IPS DF 19.7 (cell line): Measurements from ENCODE around the gene PRKCE.

Experiments
- DNase-seq: peaks from one replicate; pipeline ENCODE4 v3.0.0-alpha.2; 2013; ENCODE audit warnings: low read depth, low spot score

The PRKCE gene

DNA sequence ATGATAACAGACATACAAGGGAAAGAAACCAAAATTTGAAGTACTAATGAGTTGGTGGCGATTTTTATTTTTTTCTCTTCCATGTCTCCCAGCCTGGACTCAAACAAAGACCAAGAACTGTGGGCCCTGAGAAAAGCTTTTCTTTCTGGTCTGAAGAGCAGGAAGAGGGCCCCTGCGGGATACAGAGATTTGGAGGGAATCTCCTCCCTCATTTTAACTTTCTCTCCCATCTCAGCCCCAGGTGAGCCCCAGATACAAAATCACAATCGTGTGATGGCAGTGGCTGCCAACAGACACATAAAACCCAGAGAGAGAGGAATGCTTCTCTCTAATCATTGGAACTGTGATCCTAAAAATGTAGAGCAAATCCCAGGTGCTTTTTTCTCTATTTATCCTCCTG lies 19.5 kb upstream of the PRKCE start:
- DNase-seq = no peak

DNA sequence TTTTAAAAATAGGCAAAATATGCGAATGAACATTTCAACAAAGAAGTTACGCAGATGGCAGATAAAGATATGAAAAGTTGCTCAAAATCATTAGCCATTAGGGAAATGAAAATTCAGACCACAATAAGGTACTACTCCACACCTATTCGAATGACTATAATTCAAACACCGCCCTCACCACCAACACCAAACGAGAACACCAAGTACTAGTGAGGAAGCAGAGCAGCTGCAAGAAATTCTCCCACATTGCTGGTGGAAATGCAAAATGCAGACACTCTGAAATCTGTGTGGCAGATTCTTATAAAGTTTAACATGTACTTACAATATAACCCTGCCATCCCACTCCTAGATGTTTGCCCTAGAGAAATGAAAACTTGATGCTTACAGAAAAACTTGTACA lies 17.3 kb upstream of the PRKCE start:
- no peak for DNase-seq

DNA sequence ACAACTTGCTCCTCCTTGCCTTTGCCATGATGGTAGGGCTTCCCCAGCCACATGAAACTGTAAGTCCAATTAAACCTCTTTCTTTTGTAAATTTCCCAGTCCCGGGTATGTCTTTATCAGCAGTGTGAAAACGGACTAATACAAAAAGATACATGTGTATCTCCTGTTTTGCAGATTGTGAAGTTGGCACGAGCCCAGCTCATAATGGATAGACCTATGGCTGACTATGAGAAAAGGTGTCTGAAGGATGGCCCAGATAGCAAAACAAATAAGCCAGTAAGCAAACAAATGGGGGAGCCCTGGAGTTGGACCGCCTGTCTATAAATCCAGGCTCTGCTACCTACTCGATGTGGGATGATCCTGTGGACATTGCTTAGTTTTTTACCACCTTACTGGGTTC lies 15.5 kb upstream of the PRKCE start:
- no peak for DNase-seq

DNA sequence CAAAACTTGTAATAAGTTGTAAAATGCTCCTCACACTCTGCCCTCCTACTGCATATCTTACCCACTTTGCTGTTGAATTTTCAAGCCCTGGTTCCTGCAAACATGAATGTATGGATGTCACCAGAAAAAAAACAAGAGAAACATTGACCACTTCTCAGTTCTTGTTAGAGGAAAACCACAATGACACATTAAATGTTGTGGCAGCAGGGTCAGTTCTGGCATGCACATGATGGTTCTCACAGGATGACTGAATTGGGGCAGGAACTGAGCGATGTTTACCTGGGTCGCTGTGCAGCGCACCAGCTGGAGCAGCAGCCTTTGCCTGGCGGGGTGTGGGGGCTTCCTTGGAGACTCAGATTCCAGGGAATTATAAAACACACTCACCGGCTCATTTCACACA lies 14.0 kb upstream of the PRKCE start:
- DNase-seq = no peak

DNA sequence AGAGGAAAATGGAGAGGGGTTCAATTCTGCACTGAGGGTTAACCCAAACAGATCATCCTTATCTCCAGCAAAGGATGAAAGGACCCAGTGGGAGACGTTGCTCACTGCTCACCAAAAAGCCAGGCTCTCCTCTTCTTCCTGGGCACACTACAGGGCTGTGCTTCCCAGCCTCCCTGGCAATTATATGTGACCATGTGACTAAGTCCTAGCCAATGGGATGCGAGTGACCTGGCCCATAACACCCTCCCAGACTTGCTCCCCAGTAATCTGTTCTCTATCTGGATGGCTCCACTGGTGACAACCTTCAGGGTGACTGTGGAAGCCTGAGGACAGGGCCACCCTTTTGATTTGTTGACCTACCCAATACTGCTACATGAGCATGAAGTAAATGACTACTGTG lies 10.9 kb upstream of the PRKCE start:
- DNase-seq = no peak

DNA sequence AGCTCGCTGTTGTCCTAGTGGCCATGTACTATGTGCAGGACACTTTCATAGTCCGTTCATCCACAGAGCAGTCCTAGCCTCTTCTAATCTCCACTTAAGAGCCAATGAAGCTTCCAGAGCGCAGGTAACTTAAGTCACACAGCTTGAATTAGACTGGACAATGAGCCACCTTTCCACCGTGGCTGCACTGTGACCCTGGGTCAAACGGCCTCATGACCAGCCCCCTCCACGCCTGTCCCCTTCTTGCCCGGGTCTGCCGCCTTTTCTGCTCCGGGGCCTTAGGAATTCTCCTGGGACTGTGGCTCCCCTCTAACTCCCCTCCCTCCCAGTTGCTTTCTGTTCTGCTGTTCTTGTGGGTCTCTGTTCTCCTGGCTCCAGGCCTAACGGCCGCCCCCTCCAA lies 8.4 kb upstream of the PRKCE start:
- DNase-seq = no peak

DNA sequence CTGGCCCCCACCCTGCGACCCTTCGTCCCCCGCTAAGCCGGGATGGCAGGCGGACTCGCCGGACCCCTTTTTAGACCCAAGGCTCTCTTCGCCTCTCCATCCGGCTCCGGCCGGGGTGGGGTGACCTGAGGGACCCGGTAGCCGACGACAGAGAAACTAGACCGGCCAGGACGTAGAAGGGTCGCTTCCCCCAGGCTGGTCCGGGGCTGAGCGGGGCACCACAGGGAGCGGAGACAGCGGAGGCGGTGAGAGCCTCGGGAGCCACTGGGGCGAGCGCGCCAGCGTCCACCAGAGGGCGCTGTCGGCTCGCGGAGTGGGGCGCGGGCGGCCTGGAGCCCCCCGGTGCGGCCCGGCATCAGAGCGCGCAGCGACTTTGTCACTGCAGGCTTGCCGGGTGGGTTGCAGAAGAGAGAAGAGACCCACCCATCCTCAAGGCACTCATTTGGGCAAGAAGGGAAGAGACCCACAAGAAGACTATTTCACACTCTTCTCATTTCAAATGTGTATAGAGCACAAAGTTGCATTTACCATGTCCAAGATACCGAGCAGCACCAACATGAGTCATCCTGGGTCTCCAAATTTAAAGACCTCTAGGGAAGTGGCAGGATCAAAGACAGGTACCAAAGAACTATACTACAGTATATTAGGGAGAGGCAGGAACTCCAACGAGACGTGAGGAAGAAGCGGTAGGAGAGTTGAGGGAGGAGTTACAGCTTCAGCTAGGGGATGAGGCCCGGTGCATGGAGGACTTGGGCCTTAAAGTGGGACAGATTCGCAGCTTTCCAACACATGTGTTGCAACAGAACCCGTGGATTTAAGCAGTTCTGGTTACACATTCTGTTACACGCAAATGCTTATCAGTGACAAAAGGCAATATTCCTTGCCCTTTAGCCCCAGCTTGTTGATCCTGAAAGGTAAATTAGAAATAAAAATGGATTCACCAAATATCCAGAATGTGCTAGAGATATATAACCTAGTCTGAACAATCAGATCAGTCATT lies 7.6 kb upstream of the PRKCE start:
- DNase-seq = no peak

DNA sequence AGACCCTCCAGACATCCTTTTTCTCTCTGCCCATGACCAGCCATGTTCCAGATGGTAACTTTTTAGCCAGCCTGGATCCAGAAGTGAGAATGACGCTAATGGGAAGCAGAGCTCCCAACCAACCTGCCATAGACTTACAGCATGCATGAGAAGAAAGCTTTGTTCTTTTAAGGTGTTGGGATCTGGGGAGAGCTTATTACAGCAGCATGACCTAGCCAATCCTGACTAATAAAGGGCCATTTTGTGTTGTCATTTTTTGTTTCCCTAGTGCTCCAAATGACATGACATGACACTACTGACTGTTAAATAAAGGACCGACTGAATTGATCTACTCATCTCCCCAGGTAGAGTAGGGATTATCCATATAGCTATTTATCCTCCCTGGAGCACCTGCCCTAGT lies 5.2 kb upstream of the PRKCE start:
- DNase-seq = no peak

DNA sequence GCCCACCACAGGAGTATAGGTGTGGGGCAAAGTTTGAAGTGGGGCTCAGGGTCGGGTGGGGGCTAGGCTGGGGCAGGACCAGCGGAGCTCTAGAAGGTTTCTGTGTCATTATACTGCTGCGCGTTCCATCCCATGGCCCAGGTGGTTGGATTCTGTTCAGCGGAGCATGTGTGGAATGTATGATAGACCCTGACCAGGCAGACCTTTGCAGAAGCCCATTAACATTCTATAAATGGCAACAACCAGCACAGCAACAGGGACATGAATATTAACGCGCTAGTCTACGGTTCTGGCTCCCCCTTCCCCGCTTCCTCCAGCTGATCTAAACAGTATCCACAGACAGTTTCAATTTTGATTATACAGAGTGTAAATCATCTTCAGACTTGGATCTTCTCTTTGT lies 4.1 kb upstream of the PRKCE start:
- no peak for DNase-seq

DNA sequence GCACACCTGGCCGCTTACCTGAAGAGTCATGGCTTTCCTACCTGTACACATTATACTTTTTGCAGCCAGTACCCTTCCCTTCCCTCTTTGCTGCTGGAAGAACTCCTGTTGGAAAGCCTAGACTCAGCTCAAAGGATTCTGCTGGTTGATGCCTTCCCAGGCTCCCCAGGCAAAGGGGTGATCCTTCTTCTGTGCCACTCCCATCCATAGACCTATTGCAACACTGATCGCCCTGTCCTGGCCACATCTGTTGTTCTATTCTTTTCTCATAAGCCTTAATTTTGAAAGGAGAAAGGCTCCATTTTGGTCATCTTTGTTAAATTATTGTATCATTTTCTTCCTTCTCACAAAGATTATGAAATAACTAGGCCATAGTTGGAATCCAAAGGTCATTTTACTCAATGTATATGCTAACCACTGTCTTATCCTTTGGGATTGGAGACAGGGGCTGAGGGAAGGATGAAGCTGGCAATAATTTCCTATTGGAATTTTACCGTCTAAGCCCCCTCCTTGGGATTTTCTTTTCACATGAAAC lies 3.4 kb upstream of the PRKCE start:
- DNase-seq = no peak

DNA sequence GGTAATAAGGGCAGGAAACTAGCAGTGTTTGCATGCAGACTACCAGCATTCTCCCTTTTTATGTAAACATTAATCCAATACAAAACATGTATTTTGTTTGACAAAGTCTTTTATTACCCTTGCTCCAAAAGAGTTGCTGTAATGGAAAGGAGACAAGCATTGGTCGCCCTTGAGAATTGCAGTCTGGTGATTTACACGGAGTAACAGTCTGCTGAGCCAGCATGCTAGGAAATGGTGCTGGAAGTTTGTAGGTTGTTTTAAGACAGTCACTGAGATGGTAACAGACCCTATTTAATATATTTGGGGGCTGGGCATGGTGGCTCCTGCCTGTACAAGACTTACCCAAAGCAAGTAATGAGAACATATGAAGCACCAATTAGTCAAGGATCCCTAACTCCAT lies 2.8 kb upstream of the PRKCE start:
- DNase-seq = no peak

DNA sequence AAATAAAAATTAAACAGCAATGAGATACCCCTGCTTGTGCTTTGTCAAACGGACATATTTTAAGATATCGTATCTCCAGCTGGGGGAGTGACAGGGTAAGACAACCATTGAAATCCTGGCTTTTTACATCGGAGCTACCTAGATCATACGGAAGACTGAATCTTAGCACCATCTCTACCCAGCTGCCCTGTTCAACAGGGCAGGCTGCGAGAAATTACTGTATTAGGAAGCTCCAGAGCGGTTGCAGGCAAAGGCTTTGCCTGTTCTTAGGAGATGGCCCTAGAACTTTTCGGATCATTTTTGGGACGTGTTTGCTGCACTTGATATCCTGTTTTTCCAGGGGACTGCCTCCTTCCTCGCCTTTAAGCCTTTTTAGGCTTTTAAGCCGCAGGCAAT lies 2.0 kb upstream of the PRKCE start:
- DNase-seq = no peak

DNA sequence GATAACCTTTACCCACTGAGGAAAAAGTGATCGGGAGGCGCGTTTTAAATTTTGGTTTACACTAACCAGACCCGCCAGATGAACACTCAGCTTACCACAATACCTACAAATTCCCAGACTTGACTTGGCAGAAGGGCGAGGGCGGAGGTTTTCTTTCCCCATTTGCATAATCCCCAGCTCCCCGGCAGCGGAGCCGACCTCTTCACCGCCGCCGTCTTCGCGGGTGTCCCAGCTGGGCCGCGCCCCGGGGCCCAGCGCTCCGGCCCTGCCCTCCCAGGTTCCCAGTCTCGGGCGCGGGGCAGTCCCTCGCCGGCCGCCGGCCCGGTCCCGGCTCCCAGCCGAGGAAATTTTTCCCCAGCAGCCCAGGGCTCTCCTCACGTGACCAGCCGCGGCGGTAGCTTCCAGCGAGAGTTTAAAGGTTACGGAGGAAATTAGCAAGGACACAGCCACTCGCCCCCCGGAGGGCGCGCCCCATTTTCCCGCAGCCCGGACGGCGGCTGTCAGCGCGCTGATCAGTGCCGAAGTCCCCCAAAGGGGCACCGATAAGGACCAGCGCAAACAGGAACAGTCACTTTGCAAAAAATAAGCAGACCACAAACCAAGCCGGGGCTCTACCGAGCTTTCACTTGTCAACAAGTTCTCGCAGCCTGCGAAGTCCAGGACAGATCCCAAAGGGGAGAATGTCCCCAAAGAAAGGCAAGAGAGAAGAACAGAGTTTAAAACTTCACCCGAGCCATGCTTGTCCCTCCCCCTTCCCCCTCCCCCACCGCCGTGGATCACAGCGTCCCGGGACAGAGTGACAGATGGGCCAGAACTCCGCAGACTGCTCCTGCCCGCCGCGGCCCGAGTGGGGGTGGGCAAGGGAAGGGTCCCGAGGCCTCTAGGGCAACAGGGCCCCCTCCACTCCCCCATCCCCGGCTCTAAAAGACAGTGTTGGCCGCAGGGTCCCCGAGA lies 1.3 kb upstream of the PRKCE start:
- DNase-seq = no peak

DNA sequence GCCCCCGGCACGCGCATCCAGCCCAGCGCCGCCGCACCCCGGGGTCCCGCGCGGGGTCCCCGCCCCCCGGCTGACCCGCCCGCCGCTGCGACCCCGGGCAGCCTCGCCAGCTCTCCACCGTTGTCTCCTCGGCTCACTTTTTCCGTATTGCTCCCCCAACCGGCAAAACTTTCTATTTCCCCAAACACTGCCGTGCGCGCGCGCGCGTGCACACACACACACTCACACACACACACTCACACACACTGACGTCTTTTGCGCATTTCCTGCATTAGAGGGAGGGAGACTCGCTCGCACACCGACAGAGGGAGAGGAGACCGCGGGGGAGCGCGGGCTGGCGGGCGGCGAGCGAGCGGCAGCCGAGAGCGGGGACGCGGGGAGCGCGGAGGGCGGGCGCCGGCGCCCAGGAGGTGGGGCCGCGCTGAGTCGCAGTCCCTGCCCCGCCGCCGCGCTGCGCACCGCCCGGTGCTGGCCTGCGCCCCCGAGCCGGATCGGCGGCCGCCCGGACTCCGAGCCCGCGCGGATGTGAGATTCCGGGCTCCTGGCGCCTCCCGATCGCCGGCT lies 542 bp upstream of the PRKCE start:
- DNase-seq = no peak

DNA sequence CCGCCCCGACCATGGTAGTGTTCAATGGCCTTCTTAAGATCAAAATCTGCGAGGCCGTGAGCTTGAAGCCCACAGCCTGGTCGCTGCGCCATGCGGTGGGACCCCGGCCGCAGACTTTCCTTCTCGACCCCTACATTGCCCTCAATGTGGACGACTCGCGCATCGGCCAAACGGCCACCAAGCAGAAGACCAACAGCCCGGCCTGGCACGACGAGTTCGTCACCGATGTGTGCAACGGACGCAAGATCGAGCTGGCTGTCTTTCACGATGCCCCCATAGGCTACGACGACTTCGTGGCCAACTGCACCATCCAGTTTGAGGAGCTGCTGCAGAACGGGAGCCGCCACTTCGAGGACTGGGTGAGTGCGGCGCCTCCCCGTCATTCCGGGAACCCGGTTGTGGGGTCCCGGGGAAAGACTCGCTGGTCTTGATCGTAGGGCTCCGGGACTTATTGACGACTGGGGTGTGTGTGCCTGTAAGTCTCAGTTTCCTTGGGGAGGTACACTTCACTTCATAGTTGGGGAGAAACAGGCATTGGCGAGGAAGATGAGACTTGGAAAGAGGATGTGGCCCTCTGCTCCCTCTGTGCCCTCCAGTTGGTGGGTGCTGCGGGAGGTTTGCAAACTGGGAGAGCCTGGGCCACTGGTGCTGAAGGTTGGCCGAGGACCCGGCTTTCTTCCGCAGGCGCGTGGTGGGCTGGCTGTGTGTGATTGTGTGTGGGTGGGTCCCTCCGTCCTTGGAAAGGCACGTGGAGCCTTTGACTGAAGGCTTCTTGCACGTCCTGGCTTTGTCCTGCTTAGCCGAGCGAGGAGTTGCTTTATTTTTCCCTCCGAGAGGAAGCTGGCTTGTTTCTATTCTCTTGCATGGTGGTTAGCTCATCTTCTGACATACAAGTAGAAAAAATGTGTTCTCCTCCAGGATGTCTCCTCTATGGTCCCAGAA lies 886 bp downstream of the PRKCE start:
- DNase-seq = no peak

DNA sequence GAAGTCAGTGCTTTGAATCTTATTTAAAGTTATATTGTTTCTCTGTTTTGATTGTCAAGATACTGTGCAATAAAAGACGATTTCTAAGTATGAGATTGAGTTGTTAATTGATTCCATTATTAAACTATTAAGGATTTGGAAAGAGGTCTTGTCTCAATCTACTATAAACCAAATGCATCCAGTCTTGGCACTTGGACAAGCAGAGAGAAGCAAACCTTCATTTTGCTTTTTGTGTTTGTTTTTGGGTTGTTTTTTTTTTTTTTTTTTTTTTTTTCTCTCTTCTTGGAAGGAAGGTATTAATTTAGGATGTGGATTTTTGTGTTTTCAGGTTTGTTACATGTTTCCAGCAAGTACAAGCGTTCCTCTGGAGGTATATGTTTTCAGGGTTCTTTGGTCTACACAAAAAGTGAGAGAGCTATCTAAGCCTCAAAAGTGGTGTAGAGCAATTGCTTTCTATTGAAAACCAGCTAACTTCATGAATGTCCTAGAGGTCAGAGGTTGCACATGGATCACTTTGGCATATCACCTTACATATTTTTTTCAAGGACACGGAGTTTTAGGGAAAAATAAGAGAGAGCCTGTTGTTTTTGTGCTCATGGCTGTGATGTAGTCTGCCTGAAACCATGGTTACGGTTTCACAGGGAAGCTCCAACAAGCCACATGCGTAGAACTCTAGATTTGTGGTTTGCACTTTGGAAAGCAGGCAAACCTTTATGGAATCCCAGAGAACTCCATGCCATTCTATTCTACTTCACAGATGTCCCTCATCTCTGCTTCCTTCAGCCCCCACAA lies 1.8 kb downstream of the PRKCE start:
- DNase-seq = no peak

DNA sequence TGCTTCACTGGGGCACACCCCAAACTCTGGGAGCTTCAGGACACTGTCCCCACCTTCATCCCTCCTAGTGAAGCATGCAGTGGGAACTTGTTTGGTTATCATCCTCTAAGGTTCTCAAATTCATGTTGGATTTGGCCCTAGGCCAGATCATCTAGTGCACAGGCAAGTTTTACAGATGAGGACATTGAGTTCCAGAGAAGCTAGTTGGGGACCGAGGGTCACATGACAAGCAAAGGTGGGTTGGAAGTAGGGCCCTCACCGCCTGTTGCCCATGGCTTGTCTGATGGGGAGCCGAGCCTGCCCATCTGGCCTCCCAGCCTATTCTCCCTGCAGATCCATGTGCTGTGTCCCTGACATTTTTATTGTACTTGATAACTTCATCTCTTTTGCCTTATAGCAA lies 2.8 kb downstream of the PRKCE start:
- no peak for DNase-seq

DNA sequence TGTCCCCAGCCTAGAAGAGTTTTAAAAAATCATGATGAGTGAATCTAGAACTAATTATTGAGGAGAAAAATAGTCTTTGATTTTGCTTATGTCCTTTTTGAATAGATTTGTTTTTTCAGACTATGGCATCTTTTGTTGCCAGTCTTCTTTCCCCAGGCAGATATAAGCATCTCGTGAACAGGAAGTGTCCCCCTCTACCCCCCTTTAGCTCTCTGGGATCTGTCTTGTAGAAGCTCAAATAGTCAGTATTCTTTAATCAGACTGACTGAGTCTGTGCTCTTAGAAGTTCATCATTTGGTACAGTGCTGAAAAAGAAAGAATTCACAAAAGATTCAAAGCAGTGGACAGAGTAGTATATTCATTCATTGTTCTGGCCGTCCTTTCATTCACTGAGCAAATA lies 10.4 kb downstream of the PRKCE start:
- DNase-seq = no peak

DNA sequence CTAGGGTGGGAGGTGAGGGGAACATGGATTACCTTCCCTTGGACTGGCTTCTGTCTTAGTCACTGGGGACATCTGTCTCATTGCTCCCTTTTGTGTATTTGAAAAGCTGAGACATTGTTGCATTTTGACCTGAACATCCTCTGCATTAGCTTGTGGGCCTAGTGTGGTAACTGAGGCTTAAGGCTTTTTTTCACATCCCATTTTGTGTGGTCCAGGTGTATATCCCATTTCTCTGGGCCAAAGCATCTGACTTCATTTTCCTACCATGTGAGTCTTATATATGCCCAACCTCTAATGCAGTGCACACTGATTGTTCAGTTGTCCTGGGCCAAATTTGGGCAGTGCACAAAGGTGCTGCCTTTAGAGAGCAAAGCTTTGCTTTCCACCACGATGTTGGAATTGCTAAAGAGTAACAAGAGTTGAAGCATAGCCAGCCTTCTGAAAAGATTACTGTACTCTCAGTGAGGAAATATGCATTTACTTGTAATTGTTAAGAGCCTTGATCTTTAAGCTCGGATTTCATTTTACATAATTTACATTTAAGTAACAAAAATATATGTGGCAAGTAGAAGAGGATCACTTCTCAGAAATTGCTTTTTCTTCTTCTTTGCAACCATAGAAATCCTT lies 13.3 kb downstream of the PRKCE start:
- DNase-seq = no peak

DNA sequence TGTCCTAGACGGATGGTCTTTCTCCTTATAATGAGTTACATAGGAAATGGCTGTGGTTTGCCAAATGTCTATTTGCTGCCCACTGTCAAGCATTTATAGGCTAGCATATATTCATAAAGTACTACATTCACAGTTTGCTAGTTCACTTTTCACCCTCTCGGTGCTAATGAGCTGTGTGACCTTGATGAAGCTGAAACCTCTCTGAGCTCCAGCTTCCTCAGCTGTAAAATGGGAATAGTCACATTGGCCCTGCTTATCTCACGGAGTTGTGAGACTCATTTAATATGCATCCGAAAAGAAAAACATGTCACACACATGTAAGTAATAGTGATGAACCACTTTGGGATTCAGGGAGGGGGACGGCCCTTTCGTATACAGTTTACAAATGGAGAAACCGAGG lies 17.0 kb downstream of the PRKCE start:
- no peak for DNase-seq
